H1 (cell line): Measurements from ENCODE around the gene OPN3. TPM values are rescaled to one million over a fixed set of nuclear protein-coding genes. Genes with fewer than 3 reads are reported as not detected.

ENCODE experiments used
- CTCF ChIA-PET: fragments of 300-600 bp; sonication (Branson Sonifier 250); formaldehyde crosslinking; loops from one replicate; lab custom pipeline; 2021; ENCODE audit not compliant: partially characterized antibody; lab: Charles Lee
- POLR2A ChIA-PET: fragments of 300-600 bp; sonication (Branson Sonifier 250); formaldehyde crosslinking; loops from one replicate; lab custom pipeline; 2021; ENCODE audit warnings: inconsistent platforms; ENCODE audit not compliant: partially characterized antibody; lab: Charles Lee
- DNase-seq, 2 experiments: peaks; one replicate each; pipeline versions ENCODE4 v3.0.0 to v3.0.0-alpha.2; 2010 to 2022; ENCODE audit warnings: low spot score in 2 of 2, low read depth in 1 of 2, mixed read lengths in 1 of 2
- FAIRE-seq: peaks from 2 replicates; lab custom pipeline; 2011; peaks lifted over from hg19 to GRCh38; lab: Jason Lieb, UNC
- H2AFZ ChIP-seq: 2 replicates; pipeline ENCODE4 v1.8.1; 2012; ENCODE audit warnings: low read length, inconsistent platforms
- H2AK5ac ChIP-seq: 2 replicates; pipeline ENCODE4 v1.6.1; 2013; ENCODE audit warnings: low read depth, low read length
- H2BK120ac ChIP-seq: replicated peaks from 2 replicates; pipeline ENCODE3; 2013; ENCODE audit warnings: low read depth, low read length, inconsistent platforms
- H2BK12ac ChIP-seq: 2 replicates; pipeline ENCODE4 v1.6.1; 2013; ENCODE audit warnings: low read depth, low read length
- H2BK15ac ChIP-seq: 2 replicates; pipeline ENCODE4 v1.6.1; 2013; ENCODE audit warnings: low read length
- H2BK20ac ChIP-seq: 2 replicates; pipeline ENCODE4 v1.6.1; 2013; ENCODE audit warnings: low read length
- H2BK5ac ChIP-seq: 2 replicates; pipeline ENCODE4 v1.6.1; 2013; ENCODE audit warnings: low read depth, low read length
- H3K14ac ChIP-seq: 2 replicates; pipeline ENCODE4 v1.6.1; 2013; ENCODE audit warnings: inconsistent platforms; ENCODE audit not compliant: insufficient read length
- H3K18ac ChIP-seq: 2 replicates; pipeline ENCODE4 v1.6.1; 2013; ENCODE audit warnings: low read length; ENCODE audit errors: extremely low read depth
- H3K23ac ChIP-seq: 2 replicates; pipeline ENCODE4 v1.6.1; 2013; ENCODE audit warnings: inconsistent platforms; ENCODE audit not compliant: insufficient read length
- H3K23me2 ChIP-seq: 2 replicates; pipeline ENCODE4 v1.6.1; 2013; ENCODE audit warnings: low read depth, low read length
- H3K27ac ChIP-seq: 2 replicates; pipeline ENCODE4 v1.6.1; 2011; ENCODE audit warnings: low read depth, low read length, inconsistent platforms
- H3K27me3 ChIP-seq, 4 experiments: replicated peaks in 1 of 4; 1 replicate in 1 of 4; 2 replicates in 3 of 4; pipeline versions ENCODE4 v1.6.1 to v1.8.1; 2011 to 2013; ENCODE audit warnings: low read length in 3 of 4, mild to moderate bottlenecking in 3 of 4, inconsistent platforms in 2 of 4, mixed read lengths in 2 of 4, moderate library complexity in 1 of 4; ENCODE audit not compliant: control insufficient read depth in 3 of 4, insufficient read depth in 3 of 4; ENCODE audit errors: extremely low read depth in 1 of 4
- H3K36me3 ChIP-seq, 4 experiments: 2 replicates each; pipeline versions ENCODE4 v1.6.1 to v1.8.1; 2011 to 2013; ENCODE audit warnings: mild to moderate bottlenecking in 4 of 4, low read length in 3 of 4, moderate library complexity in 2 of 4, control low read depth in 1 of 4, inconsistent platforms in 1 of 4; ENCODE audit not compliant: insufficient read depth in 4 of 4, control insufficient read depth in 2 of 4
- H3K4ac ChIP-seq: replicated peaks from 2 replicates; pipeline ENCODE3; 2013; ENCODE audit warnings: low read length, low read depth, mixed read lengths, inconsistent platforms; ENCODE audit not compliant: insufficient read length
- H3K4me1 ChIP-seq, 4 experiments: replicated peaks in 1 of 4; 1 replicate in 1 of 4; 2 replicates in 3 of 4; pipeline versions ENCODE4 v1.6.1 to v1.8.1; 2011 to 2013; ENCODE audit warnings: low read length in 3 of 4, inconsistent platforms in 2 of 4, mixed read lengths in 1 of 4; ENCODE audit not compliant: insufficient read depth in 4 of 4, control insufficient read depth in 3 of 4
- H3K4me2 ChIP-seq, 2 experiments: 2 replicates each; pipeline versions ENCODE4 v1.6.1 to v1.8.1; 2011 to 2013; ENCODE audit warnings: low read depth in 2 of 2, low read length in 2 of 2, control low read depth in 1 of 2, inconsistent platforms in 1 of 2, mild to moderate bottlenecking in 1 of 2; ENCODE audit not compliant: insufficient read depth in 1 of 2
- H3K4me3 ChIP-seq, 4 experiments: fragments of 200-600, 300-600 bp in 1 of 4; sonication (generic), shearing (Covaris generic), sonication (Bioruptor Twin) in 1 of 4; 2 replicates each; pipeline versions ENCODE4 v1.5.1 to v1.8.1; 2011 to 2016; ENCODE audit warnings: low read length in 4 of 4, low read depth in 3 of 4, control low read depth in 2 of 4, inconsistent platforms in 2 of 4, mild to moderate bottlenecking in 2 of 4, mixed read lengths in 1 of 4, moderate library complexity in 1 of 4; ENCODE audit not compliant: insufficient read depth in 2 of 4; ENCODE audit errors: extremely low read depth in 1 of 4
- H3K56ac ChIP-seq: replicated peaks from 2 replicates; pipeline ENCODE3; 2013; ENCODE audit warnings: low read depth, mild to moderate bottlenecking, mixed read lengths, low read length, inconsistent platforms; ENCODE audit not compliant: insufficient read length
- H3K79me1 ChIP-seq: 2 replicates; pipeline ENCODE4 v1.6.1; 2013; ENCODE audit warnings: low read depth, low read length, control low read depth
- H3K79me2 ChIP-seq, 2 experiments: 2 replicates each; pipeline versions ENCODE4 v1.6.1 to v1.8.1; 2012 to 2013; ENCODE audit warnings: low read length in 2 of 2, mild to moderate bottlenecking in 2 of 2, inconsistent platforms in 1 of 2; ENCODE audit not compliant: insufficient read depth in 2 of 2, control insufficient read depth in 1 of 2
- H3K9ac ChIP-seq, 4 experiments: replicated peaks in 1 of 4; 1 replicate in 1 of 4; 2 replicates in 3 of 4; pipeline versions ENCODE4 v1.6.1 to v1.8.1; 2011 to 2013; ENCODE audit warnings: low read depth in 3 of 4, low read length in 3 of 4, control low read depth in 2 of 4, mild to moderate bottlenecking in 2 of 4, moderate library complexity in 2 of 4, inconsistent platforms in 1 of 4; ENCODE audit errors: extremely low read depth in 1 of 4
- H3K9me3 ChIP-seq, 2 experiments: 2 replicates each; pipeline versions ENCODE4 v1.6.1 to v1.8.1; 2012 to 2013; ENCODE audit warnings: mild to moderate bottlenecking in 2 of 2, moderate library complexity in 2 of 2, control low read depth in 1 of 2, inconsistent platforms in 1 of 2, low read depth in 1 of 2, low read length in 1 of 2, mixed read lengths in 1 of 2; ENCODE audit not compliant: insufficient read depth in 2 of 2
- H4K20me1 ChIP-seq, 2 experiments: replicated peaks in 1 of 2; 2 replicates each; pipeline versions ENCODE3 to v1.8.1; 2011 to 2013; ENCODE audit warnings: inconsistent platforms in 2 of 2, low read length in 2 of 2, mild to moderate bottlenecking in 1 of 2; ENCODE audit not compliant: insufficient read depth in 2 of 2, control insufficient read depth in 1 of 2
- H4K5ac ChIP-seq: 2 replicates; pipeline ENCODE4 v1.6.1; 2013; ENCODE audit warnings: low read length, low read depth, mixed read lengths, inconsistent platforms; ENCODE audit not compliant: insufficient read length
- H4K8ac ChIP-seq: 2 replicates; pipeline ENCODE4 v1.8.0; 2013; ENCODE audit warnings: mild to moderate bottlenecking, moderate library complexity, low read length, inconsistent platforms; ENCODE audit not compliant: insufficient read depth; ENCODE audit errors: extremely low read depth
- H4K91ac ChIP-seq: replicated peaks from 2 replicates; pipeline ENCODE3; 2013; ENCODE audit warnings: low read length, mixed read lengths, inconsistent platforms; ENCODE audit not compliant: insufficient read length
- WGBS, 2 experiments: shearing (Covaris generic) in 1 of 2; methylation state at CpG; one replicate each; pipeline versions ENCODE4 v1.1.6 to v1.1.7; 2013 to 2015; ENCODE audit warnings: low lambda C conversion rate in 2 of 2, mixed read lengths in 2 of 2, inconsistent platforms in 1 of 2, low coverage in 1 of 2, missing lambda C conversion rate in 1 of 2; ENCODE audit not compliant: insufficient replicate concordance in 2 of 2, insufficient coverage in 1 of 2, insufficient read length in 1 of 2; ENCODE audit errors: extremely low coverage in 1 of 2, missing lambda C conversion rate in 1 of 2; 5-methylcytosine and 5-hydroxymethylcytosine counted together
- polyA plus RNA-seq, 7 experiments: library from polyadenylated mRNA; depleted of rRNA in 3 of 7; stranded (reverse) in 5 of 7; unstranded in 2 of 7; fragments of >200 nt in 5 of 7; fragments of 200-250 nt in 2 of 7; gene quantifications; 1 replicate in 5 of 7; 2 replicates in 1 of 7; 4 replicates in 1 of 7; pipeline versions ENCODE4 v1.2.1 to v1.2.3, GENCODE V29; 2011 to 2013; ENCODE audit warnings: missing spikeins in 2 of 7, mixed read lengths in 2 of 7
- total RNA-seq: library from RNA; stranded (reverse); fragmentation: NEBNext Ultra II Directional; extraction: Animal tissue kit (Norgen Biotek cat#: 25700); gene quantifications from 2 replicates; pipeline ENCODE4 v1.2.1, GENCODE V29; 2021

The OPN3 gene
- total and polyA plus RNA-seq, 2 of the 8 experiments (the other 6 are each of a cell fraction or from before 2014, with no cell fraction given): 8.8 to 19.4 TPM

DNA sequence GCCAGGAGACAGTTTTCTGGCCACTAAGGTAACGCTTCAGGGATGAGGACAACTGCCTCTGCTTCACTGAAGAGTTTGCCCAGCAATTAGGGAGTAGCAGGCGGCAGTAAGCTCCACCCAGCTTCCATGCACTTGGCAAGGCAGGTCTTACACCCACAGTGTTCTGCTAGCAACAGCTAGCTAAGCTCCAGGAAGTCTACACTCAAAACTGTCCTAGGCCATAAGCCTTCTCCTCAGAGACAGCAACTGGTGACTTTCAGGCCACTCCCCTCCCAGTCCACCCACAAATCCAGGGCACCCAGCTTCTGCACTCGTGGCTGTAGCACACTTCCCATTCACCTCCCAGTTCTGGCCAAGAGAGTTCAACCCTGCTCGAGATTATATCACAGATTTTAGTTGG, 60.7 kb downstream of the OPN3 start:
- CTCF ChIA-PET: interaction anchor here (1.5 to 1.6 kb wide), 2 partner anchors 11 to 32 kb away, joined by 5 to 6 read pairs; no protein-coding TSS in a partner anchor
- Histone ChIP-seq H3K18ac (no peak overlapping the region), H2BK20ac (no peak overlapping the region), H4K8ac (no peak overlapping the region), H3K23me2 (no peaks in the 10 kb centered on the region), H4K5ac (no peak overlapping the region), H4K91ac (no peak overlapping the region), H3K27me3 (no peaks in the 10 kb centered on the region), H3K9ac (no peak overlapping the region), H3K4me1 (no peaks in the 10 kb centered on the region), H3K79me1 (no peaks in the 10 kb centered on the region), H3K79me2 (no peaks in the 10 kb centered on the region), H3K4me3 (no peak overlapping the region), H2BK15ac (no peak overlapping the region), H2BK12ac (no peak overlapping the region), H3K4ac (no peak overlapping the region), H2BK120ac (no peak overlapping the region), H2AK5ac (no peak overlapping the region), H3K9me3 (0 out of 4 replicates have a peak, but pooled peaks cover 0 to 2% of the 10 kb centered on the region in 2 experiments), H3K56ac (no peak overlapping the region), H2AFZ (0 out of 2 replicates have a peak overlapping the region, but pooled peaks have one; percentile 13), H3K36me3 (no peaks in the 10 kb centered on the region), H3K4me2 (no peak overlapping the region), H3K14ac (no peak overlapping the region), H3K27ac (no peak overlapping the region), H4K20me1 (peaks cover 0 to 2% of the 10 kb centered on the region in 2 experiments), H3K23ac (no peak overlapping the region), H2BK5ac (no peak overlapping the region)
- 82% methylated on average over 4 of the region's 4 CpGs; no CpG with 5 or more reads in 1 of the 2 experiments for WGBS, 2 experiments
- no peak for DNase-seq
- no peak for FAIRE-seq
- POLR2A ChIA-PET: no interaction called here
